Upper lobe of left lung (tissue), 6 donors: ENCODE measurements around the gene PFDN2. TPM values are rescaled to one million over a fixed set of nuclear protein-coding genes. Genes with fewer than 3 reads are reported as not detected.
A peak's percentile ranks its signal among the peaks of the same experiment; 100 is the strongest.

ENCODE experiments used
- ATAC-seq, 2 donors: fragments of 200-7000 bp; cut with Tn5 transposase; one replicate each; pipeline ENCODE4 v1.9.1; 2022; ENCODE audit warnings: mild to moderate bottlenecking in 2 of 2, moderate library complexity in 2 of 2; ENCODE audit not compliant: low FRiP score in 2 of 2
- DNase-seq, 2 donors: peaks; one replicate each; pipeline ENCODE4 v3.0.0-alpha.2; 2019 to 2020
- H3K27ac ChIP-seq, 4 donors: fragments of 200-600 bp; sonication (generic); one replicate each; pipeline ENCODE4 v1.5.1; 2016 to 2019
- H3K27me3 ChIP-seq, 4 donors: fragments of 200-600 bp; sonication (generic); one replicate each; pipeline ENCODE4 v1.5.1; 2017 to 2019
- H3K36me3 ChIP-seq, 4 donors: fragments of 200-600 bp; sonication (generic); one replicate each; pipeline ENCODE4 v1.5.1; 2016 to 2019
- H3K4me1 ChIP-seq, 4 donors: fragments of 200-600 bp; sonication (generic); one replicate each; pipeline ENCODE4 v1.5.1; 2018 to 2019
- H3K4me3 ChIP-seq, 4 donors: fragments of 200-600 bp; sonication (generic); one replicate each; pipeline ENCODE4 v1.5.1; 2017 to 2019; ENCODE audit warnings: mild to moderate bottlenecking in 2 of 4, moderate library complexity in 1 of 4
- H3K9me3 ChIP-seq, 4 donors: fragments of 200-600 bp; sonication (generic); one replicate each; pipeline ENCODE4 v1.5.1; 2018 to 2019
- CTCF ChIP-seq, 6 experiments: fragments of 450-650 bp in 4 of 6; fragments of 200-600 bp in 2 of 6; sonication (generic) in 2 of 6; IDR thresholded peaks; one replicate each; pipeline ENCODE4 v1.5.1; 2016 to 2019; ENCODE audit warnings: antibody characterized with exemption in 6 of 6
- EP300 ChIP-seq, 4 donors: sonication (generic); formaldehyde crosslinking; IDR thresholded peaks; one replicate each; pipeline ENCODE4 v1.5.1; 2017; ENCODE audit warnings: antibody characterized with exemption in 4 of 4, control low read depth in 2 of 4
- POLR2A ChIP-seq, 4 donors: fragments of 450-650 bp; IDR thresholded peaks; one replicate each; pipeline ENCODE4 v1.5.1; 2016 to 2017; ENCODE audit warnings: antibody characterized with exemption in 4 of 4, mild to moderate bottlenecking in 2 of 4
- POLR2AphosphoS5 ChIP-seq, 2 donors: sonication (generic); formaldehyde crosslinking; IDR thresholded peaks; one replicate each; pipeline ENCODE4 v1.5.1; 2017; ENCODE audit warnings: antibody characterized with exemption in 2 of 2
- WGBS, 2 donors: methylation state at CpG; one replicate each; pipeline ENCODE4 v1.1.5; 2017 to 2018; 5-methylcytosine and 5-hydroxymethylcytosine counted together
- total RNA-seq, 6 donors: library from RNA; depleted of rRNA in 4 of 6; stranded (reverse); fragments of >200 nt in 4 of 6; gene quantifications; one replicate each; pipeline versions ENCODE4 v1.1.0 to v1.2.1, GENCODE V29; 2016 to 2021
- donor health status: DM: no; HTN: no; CAD: no; lungs with moderate emphysema.
- donor health status: DM: no; HTN: yes; CAD: no; lungs with severe emphysema.

The PFDN2 gene
- total RNA-seq, 6 donors from 2014 or later: 17.8 to 55.9 (median 41.4) TPM

- Histone ChIP-seq H3K27me3 (no peaks in the 10 kb centered on the region), H3K9me3 (no peaks in the 10 kb centered on the region), H3K4me3 (no peak overlapping the region), H3K36me3 (no peaks in the 10 kb centered on the region), H3K4me1 (peaks cover 14 to 30% (median 24%) of the 10 kb centered on the region in 4 donors), H3K27ac (no peak overlapping the region)
- no peak for TF ChIP-seq CTCF (IDR thresholded peaks at IDR 0.05)
- no peak for TF ChIP-seq EP300 (IDR thresholded peaks at IDR 0.05)
- TF ChIP-seq POLR2A (IDR thresholded peaks at IDR 0.05): no peak
- no peak for TF ChIP-seq POLR2AphosphoS5 (IDR thresholded peaks at IDR 0.05)
- 66 to 76% methylated on average over 38 to 41 of the region's 41 CpGs for whole genome bisulfite sequencing, 2 donors
- ATAC-seq: no peak
- DNase-seq: peak in 1 of 2 donors; percentile 77
Observed at GRCh38 chr1:161079436-161080110, 38.3 kb downstream of the PFDN2 start.

- Histone ChIP-seq H3K4me3 (no peak overlapping the region), H3K27ac (no peak overlapping the region), H3K27me3 (no peaks in the 10 kb centered on the region), H3K36me3 (no peaks in the 10 kb centered on the region), H3K9me3 (no peaks in the 10 kb centered on the region), H3K4me1 (peaks cover 0 to 9% (median 5%) of the 10 kb centered on the region in 4 donors)
- 74 to 83% methylated on average over 7 to 9 of the region's 9 CpGs for WGBS, 2 donors
- ATAC-seq (no peak), DNase-seq (peak in 1 of 2 donors; percentile 39)
- no peak for TF ChIP-seq CTCF (IDR thresholded peaks at IDR 0.05)
- TF ChIP-seq EP300 (IDR thresholded peaks at IDR 0.05): no peak
- TF ChIP-seq POLR2A (IDR thresholded peaks at IDR 0.05): no peak
- no peak for TF ChIP-seq POLR2AphosphoS5 (IDR thresholded peaks at IDR 0.05)
Observed at GRCh38 chr1:161077426-161077825, 40.4 kb downstream of the PFDN2 start.

GRCh38 chr1:161076410-161076809 is 41.4 kb downstream of the PFDN2 start:
- ATAC-seq: no peak

GRCh38 chr1:161074676-161075368 is 43.0 kb downstream of the PFDN2 start:
- TF ChIP-seq POLR2A (IDR thresholded peaks at IDR 0.05) (no peak), EP300 (IDR thresholded peaks at IDR 0.05) (no peak), CTCF (IDR thresholded peaks at IDR 0.05) (no peak), POLR2AphosphoS5 (IDR thresholded peaks at IDR 0.05) (no peak)
- H3K27me3 ChIP-seq: no peaks in the 10 kb centered on the region
- no peak overlapping the region for H3K4me3 ChIP-seq
- peak in 1 of 2 donors; percentile 47 for DNase-seq
- no peak overlapping the region for H3K27ac ChIP-seq
- 81 to 94% methylated on average over 3 to 12 of the region's 12 CpGs for WGBS, 2 donors
- no peak for ATAC-seq
- no peaks in the 10 kb centered on the region for H3K9me3 ChIP-seq
- H3K4me1 ChIP-seq: peaks cover 0 to 5% (median 2%) of the 10 kb centered on the region in 4 donors
- no peaks in the 10 kb centered on the region for H3K36me3 ChIP-seq

More at GRCh38 chr1:161076410-161076809, 41.4 kb downstream of the PFDN2 start:
- H3K27me3 ChIP-seq: no peaks in the 10 kb centered on the region
- H3K4me3 ChIP-seq: no peak overlapping the region
- no peak overlapping the region for H3K27ac ChIP-seq
- H3K9me3 ChIP-seq: no peaks in the 10 kb centered on the region
- no peak for DNase-seq
- peaks cover 0 to 5% (median 2%) of the 10 kb centered on the region in 4 donors for H3K4me1 ChIP-seq
- TF ChIP-seq EP300 (IDR thresholded peaks at IDR 0.05) (no peak), POLR2AphosphoS5 (IDR thresholded peaks at IDR 0.05) (no peak), POLR2A (IDR thresholded peaks at IDR 0.05) (no peak), CTCF (IDR thresholded peaks at IDR 0.05) (no peak)
- H3K36me3 ChIP-seq: no peaks in the 10 kb centered on the region
